MM.1S (cell line): Measurements from ENCODE around the gene ITGA11.

Experiments used
- DNase-seq: peaks from one replicate; pipeline ENCODE4 v3.0.0-alpha.2; 2015
- H2AFZ ChIP-seq: fragments of 300-600 bp; sonication (generic); 2 replicates; pipeline ENCODE4 v1.6.0; 2016; ENCODE audit warnings: antibody characterized with exemption, low read length
- H3F3A ChIP-seq: fragments of 300-600 bp; sonication (generic); 2 replicates; pipeline ENCODE4 v1.6.1; 2016; ENCODE audit warnings: mild to moderate bottlenecking, antibody characterized with exemption, low read length, moderate library complexity, mixed read lengths; ENCODE audit not compliant: insufficient read depth
- H3K27ac ChIP-seq: fragments of 300-600 bp; sonication (generic); 2 replicates; pipeline ENCODE4 v1.5.1; 2016; ENCODE audit warnings: mild to moderate bottlenecking, low read length
- H3K27me3 ChIP-seq: fragments of 300-600 bp; sonication (generic); replicated peaks from 2 replicates; pipeline ENCODE4 v1.6.0; 2016; ENCODE audit warnings: low read length; ENCODE audit not compliant: insufficient read depth
- H3K36me3 ChIP-seq: fragments of 300-600 bp; sonication (generic); replicated peaks from 2 replicates; pipeline ENCODE4 v1.6.1; 2016; ENCODE audit warnings: mild to moderate bottlenecking, low read length, mixed read lengths; ENCODE audit not compliant: insufficient read depth
- H3K4me1 ChIP-seq: fragments of 300-600 bp; sonication (generic); 2 replicates; pipeline ENCODE4 v1.6.1; 2016; ENCODE audit warnings: low read length, mixed read lengths
- H3K4me2 ChIP-seq: fragments of 300-600 bp; sonication (generic); 2 replicates; pipeline ENCODE4 v1.6.0; 2016; ENCODE audit warnings: low read depth, low read length
- H3K4me3 ChIP-seq: fragments of 300-600 bp; sonication (generic); 2 replicates; pipeline ENCODE4 v1.5.1; 2016; ENCODE audit warnings: low read length, mixed read lengths
- H3K79me2 ChIP-seq: fragments of 300-600 bp; sonication (generic); 2 replicates; pipeline ENCODE4 v1.6.1; 2016; ENCODE audit warnings: mixed run types, low read length, mixed read lengths
- H3K9ac ChIP-seq: fragments of 300-600 bp; sonication (generic); 2 replicates; pipeline ENCODE4 v1.6.1; 2016; ENCODE audit warnings: low read length, mixed read lengths
- H3K9me2 ChIP-seq: fragments of 300-600 bp; sonication (generic); replicated peaks from 2 replicates; pipeline ENCODE4 v1.6.1; 2016; ENCODE audit warnings: mild to moderate bottlenecking, low read length, mixed read lengths; ENCODE audit not compliant: insufficient read depth
- H3K9me3 ChIP-seq: fragments of 300-600 bp; sonication (generic); replicated peaks from 2 replicates; pipeline ENCODE4 v1.6.1; 2016; ENCODE audit warnings: mild to moderate bottlenecking, low read length, mixed read lengths; ENCODE audit not compliant: insufficient read depth
- H4K20me1 ChIP-seq: fragments of 300-600 bp; sonication (generic); 2 replicates; pipeline ENCODE4 v1.6.1; 2016; ENCODE audit warnings: mild to moderate bottlenecking, low read length, moderate library complexity, mixed read lengths; ENCODE audit not compliant: insufficient read depth
- CTCF ChIP-seq: fragments of 300-600 bp; sonication (generic); IDR thresholded peaks from 2 replicates; pipeline ENCODE4 v1.5.1; 2016; ENCODE audit warnings: antibody characterized with exemption, low read length, mixed read lengths
- EZH2 ChIP-seq: fragments of 300-600 bp; sonication (generic); optimal IDR thresholded peaks from 2 replicates; pipeline ENCODE3; 2017; ENCODE audit warnings: low read depth, mild to moderate bottlenecking, antibody characterized with exemption, low read length, mixed read lengths
- EZH2phosphoT487 ChIP-seq: fragments of 300-600 bp; sonication (generic); IDR thresholded peaks from 2 replicates; pipeline ENCODE4 v1.6.1; 2018; ENCODE audit warnings: antibody characterized with exemption, low read length

The ITGA11 gene

GRCh38 chr15:68479870-68480269 lies 47.9 kb upstream of the ITGA11 start:
- no peak overlapping the region for H3K27ac ChIP-seq
- H4K20me1 ChIP-seq: no peaks in the 10 kb centered on the region
- H3K27me3 ChIP-seq: no peaks in the 10 kb centered on the region
- H3K4me3 ChIP-seq: no peak overlapping the region
- H3K4me2 ChIP-seq: no peak overlapping the region
- TF ChIP-seq EZH2phosphoT487: no peak
- no peak for TF ChIP-seq CTCF
- H3K9me2 ChIP-seq: no peaks in the 10 kb centered on the region
- no peaks in the 10 kb centered on the region for H3K4me1 ChIP-seq
- H3K79me2 ChIP-seq: no peaks in the 10 kb centered on the region
- no peak for DNase-seq
- no peaks in the 10 kb centered on the region for H3K36me3 ChIP-seq
- H3F3A ChIP-seq: no peaks in the 10 kb centered on the region
- no peaks in the 10 kb centered on the region for H3K9me3 ChIP-seq
- H2AFZ ChIP-seq: no peak overlapping the region
- H3K9ac ChIP-seq: no peak overlapping the region

- Histone ChIP-seq H3K9me2 (no peaks in the 10 kb centered on the region), H3K27ac (no peak overlapping the region), H3F3A (no peaks in the 10 kb centered on the region), H4K20me1 (no peaks in the 10 kb centered on the region), H3K27me3 (no peaks in the 10 kb centered on the region), H3K4me1 (no peaks in the 10 kb centered on the region), H3K4me2 (no peak overlapping the region), H3K36me3 (no peaks in the 10 kb centered on the region), H3K9ac (no peak overlapping the region), H2AFZ (no peak overlapping the region), H3K79me2 (no peaks in the 10 kb centered on the region), H3K4me3 (no peak overlapping the region), H3K9me3 (no peaks in the 10 kb centered on the region)
- TF ChIP-seq EZH2 (no peak), CTCF (no peak), EZH2phosphoT487 (no peak)
- no peak for DNase-seq
These were observed 47.4 kb upstream of the ITGA11 start for GRCh38 chr15:68479406-68479805.

GRCh38 chr15:68478853-68479252 lies 46.9 kb upstream of the ITGA11 start:
- no peak overlapping the region for H3K4me3 ChIP-seq
- H3K4me1 ChIP-seq: no peaks in the 10 kb centered on the region
- DNase-seq: no peak
- no peak for TF ChIP-seq EZH2phosphoT487
- TF ChIP-seq EZH2: no peak
- TF ChIP-seq CTCF: no peak
- H2AFZ ChIP-seq: no peak overlapping the region
- no peaks in the 10 kb centered on the region for H3K36me3 ChIP-seq
- no peak overlapping the region for H3K27ac ChIP-seq
- no peaks in the 10 kb centered on the region for H3K9me3 ChIP-seq
- H3K4me2 ChIP-seq: no peak overlapping the region
- no peak overlapping the region for H3K9ac ChIP-seq
- H4K20me1 ChIP-seq: no peaks in the 10 kb centered on the region
- no peaks in the 10 kb centered on the region for H3K27me3 ChIP-seq
- no peaks in the 10 kb centered on the region for H3K9me2 ChIP-seq
- no peaks in the 10 kb centered on the region for H3K79me2 ChIP-seq
- H3F3A ChIP-seq: no peaks in the 10 kb centered on the region
